GM20000 (cell line): ENCODE data around the gene FRYL.
"Not testable (repeated sequence)": the region's sequence is repeated elsewhere in the genome, so short reads cannot be mapped to it uniquely, and the experiment has no call there.

Source experiments
- DNase-seq: peaks from one replicate; pipeline ENCODE4 v3.0.0; 2012; ENCODE audit warnings: low spot score
- CTCF ChIP-seq: IDR thresholded peaks from 2 replicates; pipeline ENCODE4 v1.5.1; 2012; ENCODE audit warnings: mild to moderate bottlenecking, control low read depth; ENCODE audit errors: extremely low read depth, missing control alignments

Gene FRYL

GRCh38 chr4:48738856-48739255, 41.2 kb downstream of the FRYL start:
- TF ChIP-seq CTCF: no peak
- DNase-seq: no peak

- DNase-seq: not testable (repeated sequence)
Measured at GRCh38 chr4:48728906-48729496, 51.1 kb downstream of the FRYL start.

- no peak for DNase-seq
- TF ChIP-seq CTCF: no peak
Measured at GRCh38 chr4:48727666-48728459, 52.2 kb downstream of the FRYL start.

GRCh38 chr4:48725414-48725813, 54.7 kb downstream of the FRYL start:
- TF ChIP-seq CTCF: no peak
- no peak for DNase-seq

- TF ChIP-seq CTCF: no peak
- no peak for DNase-seq
Measured at GRCh38 chr4:48722509-48723446, 57.3 kb downstream of the FRYL start.

- no peak for DNase-seq
- no peak for TF ChIP-seq CTCF
Measured at GRCh38 chr4:48720459-48720858, 59.6 kb downstream of the FRYL start.

- no peak for TF ChIP-seq CTCF
Measured at GRCh38 chr4:48718818-48719465, 61.1 kb downstream of the FRYL start.

GRCh38 chr4:48716285-48716684, 63.8 kb downstream of the FRYL start:
- DNase-seq: not testable (repeated sequence)

More at GRCh38 chr4:48718818-48719465, 61.1 kb downstream of the FRYL start:
- no peak for DNase-seq
